Measurements from ENCODE around the gene S100A1. TPM values are rescaled to one million over a fixed set of nuclear protein-coding genes. Genes with fewer than 3 reads are reported as not detected.
"Not testable (repeated sequence)": the region's sequence is repeated elsewhere in the genome, so short reads cannot be mapped to it uniquely, and the experiment has no call there.

S100A1 gene
- total RNA-seq, 1 experiment from 2014 or later = not detected

DNA sequence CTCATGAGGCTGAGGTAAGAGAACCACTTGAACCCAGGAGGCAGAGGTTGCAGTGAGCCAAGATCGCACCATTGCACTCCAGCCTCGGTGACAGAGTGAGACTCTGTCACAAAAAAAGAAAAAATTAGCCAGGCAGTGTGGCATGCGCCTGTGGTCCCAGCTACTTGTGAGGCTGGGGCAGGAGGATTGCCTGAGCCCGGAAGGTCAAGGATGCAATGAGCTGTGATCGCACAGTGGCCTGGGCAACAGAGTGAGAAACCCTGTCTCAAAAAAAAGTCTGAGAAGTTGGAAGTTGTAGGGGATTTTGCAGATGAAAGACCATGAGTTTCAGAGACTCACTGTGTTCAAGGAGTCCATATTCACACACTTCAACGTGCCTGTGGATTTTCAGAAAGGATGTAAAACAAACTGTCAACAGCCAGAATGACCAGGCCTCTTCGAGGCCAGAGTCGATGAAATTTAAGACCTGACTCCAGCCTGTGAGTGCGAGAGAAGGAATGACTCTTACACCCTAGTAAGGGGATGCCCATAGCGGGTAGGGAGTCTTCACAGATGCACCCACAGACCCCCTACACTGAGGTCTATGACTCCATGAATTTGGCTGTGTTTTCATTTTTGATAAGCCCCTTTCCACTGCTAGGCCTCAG lies 3.1 kb upstream of the S100A1 start:
- no peak for DNase-seq (ENCODE audit: low read depth)
- in situ Hi-C loops (cut with HindIII; ENCODE audit: low pct_unique_long_range_greater_than_20kb, low sequenced_read_pairs) = no loop called here

DNA sequence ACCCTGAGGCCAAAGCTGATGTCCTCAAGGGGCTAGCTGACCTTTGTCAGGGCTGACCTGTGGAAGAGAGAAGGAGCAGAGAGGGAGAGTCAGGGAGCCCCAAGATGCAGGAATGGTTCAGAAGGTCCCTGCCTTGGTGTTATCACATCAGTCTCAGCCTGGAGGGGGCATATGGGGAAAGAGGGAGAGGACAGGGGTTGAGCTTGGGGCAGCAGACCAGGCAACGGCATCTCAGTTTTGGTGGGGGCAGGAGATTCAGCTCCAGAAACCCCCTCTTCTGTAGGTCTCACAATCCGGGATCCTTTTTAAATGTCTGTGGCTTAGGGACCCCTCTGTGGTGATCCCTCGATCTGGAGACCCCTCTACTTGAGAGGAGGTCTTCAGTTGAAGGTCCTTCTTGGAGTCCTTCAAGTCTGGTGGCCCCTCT lies 1.7 kb upstream of the S100A1 start:
- in situ Hi-C loops (cut with HindIII; ENCODE audit: low pct_unique_long_range_greater_than_20kb, low sequenced_read_pairs) = no loop called here
- DNase-seq (ENCODE audit: low read depth) = no peak

DNA sequence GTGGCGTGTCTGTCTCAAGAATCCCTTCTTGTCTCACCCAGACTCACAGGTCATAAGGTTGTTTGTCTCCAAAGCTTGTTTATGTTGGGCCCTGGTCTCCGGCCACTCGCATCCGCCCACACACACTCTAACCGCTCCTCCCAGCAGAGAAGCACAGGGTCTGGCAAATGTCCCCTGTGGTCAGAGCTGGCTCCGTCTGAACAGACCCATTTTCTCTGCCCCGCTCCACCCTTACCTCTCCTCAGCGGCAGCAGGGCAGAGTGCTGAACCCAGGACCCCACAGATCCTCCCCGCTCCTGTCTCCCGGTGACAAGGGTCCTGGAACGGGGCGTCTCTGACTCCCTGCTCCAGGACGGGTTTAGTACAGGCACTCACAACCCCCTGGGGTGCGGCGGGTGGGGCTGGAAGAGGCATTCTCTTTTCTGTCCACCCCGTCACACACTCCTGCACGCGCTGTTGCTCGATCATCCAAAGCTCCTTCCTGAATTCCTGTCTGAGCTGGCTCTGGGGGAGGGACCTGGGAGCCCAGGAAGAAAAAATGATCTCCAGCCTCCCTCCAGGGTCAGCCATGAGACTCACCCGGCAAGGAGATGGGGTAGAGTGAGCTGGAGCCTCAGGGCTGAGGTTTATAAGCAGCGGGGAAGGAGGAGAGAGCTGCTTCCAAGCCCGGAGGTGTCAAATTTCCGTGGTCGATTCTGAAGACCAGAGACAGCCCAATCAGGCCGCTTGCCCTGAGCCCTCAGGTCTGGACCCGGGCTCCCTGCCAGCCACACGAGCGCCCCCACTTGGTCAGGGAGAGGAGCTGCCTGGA lies 1.1 kb upstream of the S100A1 start, which contains the start of gene S100A13:
TSS of gene S100A13 (minus strand) at position 602 of the 811 bp plus-strand sequence. CDS start 1,033 bp downstream, outside the sequence.
- peak; percentile 97 for DNase-seq (ENCODE audit: low read depth)
- in situ Hi-C loops (cut with HindIII; ENCODE audit: low pct_unique_long_range_greater_than_20kb, low sequenced_read_pairs) = no loop called here

DNA sequence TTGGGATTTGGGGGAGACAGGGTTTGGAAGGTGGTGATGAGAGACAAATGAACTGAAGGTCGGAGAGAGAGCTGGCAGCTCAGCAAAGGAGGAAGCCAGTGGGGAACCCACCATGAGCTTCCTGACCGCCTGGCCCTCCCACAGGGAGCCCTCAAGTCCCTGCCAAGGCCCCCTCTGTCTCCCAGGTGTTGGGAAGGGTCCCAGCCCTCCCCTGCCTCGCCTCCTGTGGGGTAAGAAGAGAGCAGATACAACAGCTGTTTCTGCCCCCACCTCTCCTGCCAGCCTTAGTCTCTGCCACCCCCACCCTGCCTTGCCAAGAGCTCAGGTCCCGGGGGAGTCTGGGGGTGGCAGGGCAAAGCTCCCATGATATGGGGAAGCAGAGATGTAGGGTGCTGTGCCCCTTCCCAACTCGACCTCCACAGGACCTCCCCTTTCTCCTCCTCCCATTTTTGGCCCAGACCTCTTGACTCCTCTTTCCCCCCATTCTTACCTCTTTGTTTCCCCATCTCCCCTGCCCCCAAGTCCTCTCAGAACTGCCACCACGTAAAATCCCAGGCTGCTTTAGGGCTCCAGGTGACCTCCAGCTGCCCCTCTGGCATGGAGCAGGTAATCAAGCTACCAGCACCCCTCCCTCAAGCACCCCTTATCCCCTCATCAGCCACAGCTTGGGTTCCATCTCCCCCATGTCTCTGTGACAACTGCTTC lies 556 bp downstream of the S100A1 start:
- in situ Hi-C loops (cut with HindIII; ENCODE audit: low pct_unique_long_range_greater_than_20kb, low sequenced_read_pairs) = no loop called here
- DNase-seq (ENCODE audit: low read depth) = no peak

DNA sequence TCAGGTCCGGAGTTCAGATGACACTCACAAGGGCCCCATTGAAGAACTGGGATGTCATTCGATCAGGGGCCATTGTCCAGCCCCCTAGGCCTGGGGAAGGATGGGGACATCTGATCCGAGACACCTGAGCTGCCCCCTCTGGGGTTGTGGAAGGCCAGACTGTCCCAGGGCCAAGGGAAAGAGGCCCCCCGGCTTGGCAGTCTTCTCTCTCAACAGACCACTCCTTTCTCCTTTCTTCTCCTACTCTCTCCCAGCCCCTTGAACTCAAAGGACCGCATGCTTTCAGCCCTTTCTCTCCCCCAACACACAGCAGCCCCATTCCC lies 1.1 kb downstream of the S100A1 start:
- no peak for DNase-seq (ENCODE audit: low read depth)
- in situ Hi-C loops (cut with HindIII; ENCODE audit: low pct_unique_long_range_greater_than_20kb, low sequenced_read_pairs) = no loop called here

DNA sequence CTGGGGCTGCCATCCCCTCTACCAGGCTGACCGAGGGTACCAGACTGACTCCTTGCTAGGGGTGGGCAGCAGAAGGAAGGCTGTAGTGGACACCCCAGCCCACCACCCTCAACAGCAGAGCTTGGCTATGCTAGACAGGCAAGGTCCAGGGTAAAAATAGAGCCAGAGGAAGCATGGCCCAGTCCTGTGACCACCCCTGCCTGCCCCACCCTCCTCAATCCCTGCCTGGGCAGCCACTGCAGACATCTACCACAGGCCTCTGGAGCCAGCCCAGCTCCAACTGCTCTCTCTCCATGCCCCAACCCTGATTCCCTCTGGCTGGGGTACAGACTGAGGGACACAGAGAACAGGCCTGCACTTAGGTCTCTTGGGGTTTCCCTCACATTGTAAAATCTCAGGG lies 1.7 kb downstream of the S100A1 start:
- in situ Hi-C loops (cut with HindIII; ENCODE audit: low pct_unique_long_range_greater_than_20kb, low sequenced_read_pairs) = no loop called here
- DNase-seq (ENCODE audit: low read depth) = no peak

DNA sequence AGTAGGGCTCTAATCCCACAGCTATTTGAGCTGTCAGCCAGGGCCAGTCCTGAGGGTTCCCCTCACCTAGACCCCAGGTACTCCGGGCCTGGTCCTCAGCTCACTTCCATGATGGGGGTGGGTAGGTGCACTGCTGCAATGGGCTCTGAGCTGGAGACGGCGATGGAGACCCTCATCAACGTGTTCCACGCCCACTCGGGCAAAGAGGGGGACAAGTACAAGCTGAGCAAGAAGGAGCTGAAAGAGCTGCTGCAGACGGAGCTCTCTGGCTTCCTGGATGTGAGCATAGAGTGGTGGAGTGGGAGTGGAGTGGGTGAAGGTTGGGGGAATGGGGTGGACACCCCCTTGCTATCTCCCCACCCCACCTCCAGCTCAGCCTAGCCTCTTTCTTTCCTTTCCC lies 2.1 kb downstream of the S100A1 start:
- in situ Hi-C loops (cut with HindIII; ENCODE audit: low pct_unique_long_range_greater_than_20kb, low sequenced_read_pairs) = no loop called here
- no peak for DNase-seq (ENCODE audit: low read depth)

DNA sequence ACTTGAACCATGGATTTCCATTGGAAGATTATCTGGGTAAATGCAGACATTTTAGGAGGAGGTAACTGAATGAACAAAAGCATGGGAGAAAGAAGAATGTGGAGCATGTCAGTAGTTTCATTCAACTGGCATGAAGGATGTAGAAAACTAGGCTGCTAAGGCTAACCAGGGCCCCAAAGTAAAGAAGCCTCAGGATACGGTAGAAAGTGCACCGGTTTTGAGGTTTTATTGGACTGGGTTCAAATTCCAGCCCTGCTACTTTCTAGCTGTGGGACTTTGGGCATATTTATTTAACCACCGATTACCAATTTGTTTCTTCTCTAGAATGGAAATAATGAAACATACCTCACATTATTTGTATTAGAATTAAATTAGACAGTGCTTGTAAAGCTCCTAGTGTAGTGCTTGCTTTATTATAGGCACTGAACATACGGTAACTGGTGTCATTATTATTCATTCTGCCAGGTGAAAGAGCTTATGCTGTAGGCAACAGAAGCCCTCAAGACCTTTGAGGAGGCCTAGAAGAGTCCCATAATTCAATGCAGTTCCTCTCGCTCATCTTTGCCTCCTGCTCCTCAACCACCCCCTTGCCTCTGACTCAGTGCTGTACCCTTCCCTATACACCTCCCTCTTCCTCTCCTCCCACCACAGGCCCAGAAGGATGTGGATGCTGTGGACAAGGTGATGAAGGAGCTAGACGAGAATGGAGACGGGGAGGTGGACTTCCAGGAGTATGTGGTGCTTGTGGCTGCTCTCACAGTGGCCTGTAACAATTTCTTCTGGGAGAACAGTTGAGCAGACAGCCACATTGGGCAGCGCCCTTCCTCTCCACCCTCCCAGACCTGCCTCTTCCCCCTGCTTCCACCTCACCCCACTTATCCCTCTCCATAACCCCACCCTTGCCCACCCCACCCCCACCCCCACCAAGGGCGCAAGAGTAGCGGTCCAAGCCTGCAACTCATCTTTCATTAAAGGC lies 3.1 kb downstream of the S100A1 start:
- in situ Hi-C loops (cut with HindIII; ENCODE audit: low pct_unique_long_range_greater_than_20kb, low sequenced_read_pairs) = no loop called here
- DNase-seq (ENCODE audit: low read depth) = no peak

DNA sequence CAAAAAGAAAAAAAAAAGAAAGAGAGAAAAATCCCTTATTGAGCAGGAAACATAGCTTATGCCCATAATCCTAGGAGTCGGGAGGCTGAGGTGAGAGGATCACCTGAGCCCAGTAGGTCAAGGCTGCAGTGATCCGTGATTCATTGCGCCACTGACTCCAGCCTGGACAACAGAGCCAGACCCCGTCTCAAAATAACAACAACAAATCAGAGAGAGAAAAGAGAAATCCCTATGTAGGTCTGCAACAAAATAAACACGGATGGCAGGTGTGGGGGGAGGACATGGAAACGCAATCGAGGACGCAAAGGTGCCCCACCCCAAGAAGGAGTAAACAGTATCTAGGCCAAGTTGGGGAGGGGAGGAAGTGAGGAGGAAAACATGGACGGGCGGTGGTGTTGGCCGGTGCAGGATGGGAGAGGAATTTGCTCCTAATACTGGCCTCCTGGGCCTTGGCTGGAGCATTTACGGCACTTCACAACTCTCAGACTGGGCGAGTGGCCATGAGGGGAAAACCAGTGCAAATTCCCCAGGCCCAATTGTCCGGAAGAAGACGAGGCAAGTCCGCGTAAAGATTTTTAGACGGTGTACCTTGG lies 5.0 kb downstream of the S100A1 start:
- no peak for DNase-seq (ENCODE audit: low read depth)
- in situ Hi-C loops (cut with HindIII; ENCODE audit: low pct_unique_long_range_greater_than_20kb, low sequenced_read_pairs) = no loop called here

DNA sequence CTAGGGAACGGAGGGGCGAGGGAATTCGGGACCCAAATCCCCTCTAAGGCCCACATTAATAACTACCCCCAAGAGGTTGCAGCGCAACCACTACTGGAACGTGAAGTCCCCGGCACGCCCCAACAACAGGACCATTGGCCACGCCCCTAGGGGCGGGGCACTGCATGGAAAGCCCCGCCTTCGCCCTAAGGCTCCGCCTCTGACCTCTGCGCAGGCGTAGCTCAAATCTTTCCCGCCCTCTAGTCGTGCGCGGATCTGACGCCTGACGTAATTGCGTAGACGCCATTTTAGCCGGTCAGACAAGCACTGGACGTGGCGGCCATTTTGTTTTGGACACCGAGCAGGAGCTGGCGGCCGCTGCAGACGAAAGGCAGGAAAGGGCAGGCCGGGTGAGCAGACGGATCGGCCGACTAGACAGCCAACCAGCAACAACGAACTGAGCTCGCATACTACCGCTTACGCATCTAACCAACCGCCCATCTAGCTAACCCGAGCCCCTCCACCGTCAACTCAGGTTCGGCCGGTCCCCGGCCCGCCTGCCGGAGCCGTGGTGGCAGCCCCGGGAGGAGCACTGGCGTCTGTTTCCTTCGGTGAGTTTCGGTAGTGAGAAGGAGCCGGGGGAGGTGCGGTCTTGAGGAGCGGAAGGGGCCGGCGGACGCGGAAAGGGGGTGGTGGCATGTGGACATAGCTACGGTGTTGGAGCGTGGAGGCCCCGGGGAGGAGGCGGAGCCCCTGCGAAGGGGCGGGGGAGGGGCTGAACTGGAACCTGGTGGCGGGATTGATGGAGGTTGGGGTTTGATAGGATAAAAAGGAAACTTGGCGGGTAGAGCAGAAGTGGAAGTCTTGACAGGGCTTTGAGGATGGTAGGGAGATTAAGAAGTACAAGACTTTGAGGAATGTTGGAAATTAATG lies 5.8 kb downstream of the S100A1 start, which contains the start of gene CHTOP:
TSS of gene CHTOP (plus strand) at position 313 of the 912 bp plus-strand sequence. CDS start 2,523 bp downstream, outside the sequence.
- peak; percentile 97 for DNase-seq (ENCODE audit: low read depth)
- in situ Hi-C loops (cut with HindIII; ENCODE audit: low pct_unique_long_range_greater_than_20kb, low sequenced_read_pairs) = no loop called here

DNA sequence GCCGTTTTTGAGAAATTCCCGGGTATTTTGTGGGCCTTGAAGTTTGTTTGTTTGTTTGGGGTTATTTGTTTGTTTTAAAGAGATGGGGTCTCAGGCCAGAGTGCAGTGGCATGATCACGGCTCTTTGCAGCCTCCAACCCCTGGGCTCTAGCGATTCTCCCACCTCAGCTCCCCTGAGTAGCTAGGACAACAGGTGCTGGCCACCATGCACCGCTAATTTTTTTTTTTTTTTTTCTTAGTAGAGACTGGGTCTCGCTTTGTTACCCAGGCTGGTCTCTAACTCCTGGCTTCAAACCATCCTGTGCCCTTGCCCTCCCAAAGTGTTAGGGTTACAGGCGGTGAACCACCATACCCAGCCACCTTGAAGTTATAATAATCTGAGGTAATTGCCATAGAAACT lies 7.6 kb downstream of the S100A1 start:
- in situ Hi-C loops (cut with HindIII; ENCODE audit: low pct_unique_long_range_greater_than_20kb, low sequenced_read_pairs) = no loop called here
- no peak for DNase-seq (ENCODE audit: low read depth)

DNA sequence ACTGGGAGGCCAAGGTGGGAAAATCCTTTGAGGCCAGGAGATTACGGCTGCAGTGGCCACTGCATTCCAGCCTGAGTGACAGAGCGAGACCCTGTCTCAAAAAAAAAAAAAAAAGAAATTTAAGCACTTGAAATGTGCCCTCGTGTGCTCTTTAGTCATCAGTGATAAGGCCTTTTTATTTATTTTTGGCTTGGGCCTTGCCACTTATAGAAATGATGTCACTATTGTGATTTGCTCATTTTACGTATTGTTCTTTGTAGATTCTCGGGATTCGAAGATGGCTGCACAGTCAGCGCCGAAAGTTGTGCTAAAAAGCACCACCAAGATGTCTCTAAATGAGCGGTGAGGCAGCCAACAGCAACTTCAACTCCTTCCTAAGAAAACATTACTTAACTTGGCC lies 8.1 kb downstream of the S100A1 start:
- in situ Hi-C loops (cut with HindIII; ENCODE audit: low pct_unique_long_range_greater_than_20kb, low sequenced_read_pairs) = no loop called here
- DNase-seq (ENCODE audit: low read depth) = no peak

DNA sequence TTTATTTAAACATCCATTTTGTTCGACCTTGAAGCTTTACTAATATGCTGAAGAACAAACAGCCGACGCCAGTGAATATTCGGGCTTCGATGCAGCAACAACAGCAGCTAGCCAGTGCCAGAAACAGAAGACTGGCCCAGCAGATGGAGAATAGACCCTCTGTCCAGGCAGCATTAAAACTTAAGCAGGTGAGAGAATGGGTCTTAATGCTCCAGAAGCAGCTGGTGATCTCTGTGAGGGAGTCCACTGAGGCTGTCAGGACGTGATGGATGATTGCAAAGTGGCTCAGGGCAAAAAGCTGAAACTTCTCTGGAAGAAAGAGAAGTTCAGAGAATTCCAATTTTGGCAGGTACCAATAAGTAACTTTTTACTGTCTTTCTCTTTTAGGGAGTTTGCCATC lies 10.0 kb downstream of the S100A1 start:
- in situ Hi-C loops (cut with HindIII; ENCODE audit: low pct_unique_long_range_greater_than_20kb, low sequenced_read_pairs) = no loop called here
- no peak for DNase-seq (ENCODE audit: low read depth)

DNA sequence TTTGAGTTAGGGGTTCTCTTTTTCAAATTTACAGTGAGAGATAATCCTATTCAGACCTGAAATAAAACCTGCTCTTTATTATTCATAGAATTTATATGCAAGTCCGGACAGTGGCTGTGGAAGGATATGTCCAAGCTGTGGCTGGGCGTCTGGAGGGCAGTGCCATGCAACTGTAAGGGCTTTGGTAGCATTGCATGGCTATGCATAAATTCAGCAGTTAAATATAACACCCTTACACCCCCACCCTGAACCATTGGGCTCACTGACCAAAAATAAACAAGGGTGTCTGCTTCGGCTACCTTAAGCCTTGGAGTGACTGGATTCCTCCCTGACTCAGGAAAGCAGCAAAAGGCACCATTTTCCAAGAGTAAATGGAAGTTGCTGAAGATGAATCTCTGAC lies 11.0 kb downstream of the S100A1 start:
- in situ Hi-C loops (cut with HindIII; ENCODE audit: low pct_unique_long_range_greater_than_20kb, low sequenced_read_pairs) = no loop called here

DNA sequence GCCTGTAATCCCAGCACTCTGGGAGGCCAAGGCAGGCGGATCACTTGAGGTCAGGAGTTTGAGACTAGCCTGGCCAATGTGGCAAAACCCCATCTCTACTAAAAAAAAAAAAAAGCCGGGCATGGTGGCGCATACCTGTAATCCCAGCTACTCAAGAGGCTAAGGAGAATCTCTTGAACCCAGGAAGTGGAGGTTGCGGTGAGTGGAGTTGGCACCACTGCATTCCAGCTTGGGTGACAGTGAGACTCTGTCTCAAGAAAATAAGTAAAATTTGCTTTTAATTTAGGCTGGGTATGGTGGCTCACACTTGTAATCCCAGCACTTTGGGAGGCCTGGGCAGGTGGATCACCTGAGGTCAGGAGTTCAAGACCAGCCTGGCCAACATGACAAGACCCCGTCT lies 12.0 kb downstream of the S100A1 start:
- in situ Hi-C loops (cut with HindIII; ENCODE audit: low pct_unique_long_range_greater_than_20kb, low sequenced_read_pairs); DNase-seq (ENCODE audit: low read depth): not testable (repeated sequence)

More for the DNA sequence above, 11.0 kb downstream of the S100A1 start:
- no peak for DNase-seq (ENCODE audit: low read depth)

DNA sequence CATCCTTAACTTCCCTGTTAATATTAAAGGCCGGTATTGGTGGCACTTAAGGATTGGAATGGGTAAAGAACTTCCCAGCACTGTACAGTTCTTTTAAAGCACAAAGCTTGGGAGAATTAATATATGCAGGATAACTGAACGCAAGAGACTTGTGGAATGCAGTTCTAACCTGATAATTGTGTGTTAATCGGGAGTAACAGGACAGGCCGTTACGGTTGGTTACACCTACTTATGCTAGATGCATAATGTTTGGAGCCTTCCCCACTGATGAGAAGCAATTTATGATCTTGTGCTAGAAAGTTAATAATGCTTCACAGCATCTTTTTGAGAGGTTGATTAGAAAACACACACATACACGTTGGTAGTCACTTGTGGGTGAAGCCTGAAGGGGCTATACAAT lies 12.6 kb downstream of the S100A1 start:
- no peak for DNase-seq (ENCODE audit: low read depth)

DNA sequence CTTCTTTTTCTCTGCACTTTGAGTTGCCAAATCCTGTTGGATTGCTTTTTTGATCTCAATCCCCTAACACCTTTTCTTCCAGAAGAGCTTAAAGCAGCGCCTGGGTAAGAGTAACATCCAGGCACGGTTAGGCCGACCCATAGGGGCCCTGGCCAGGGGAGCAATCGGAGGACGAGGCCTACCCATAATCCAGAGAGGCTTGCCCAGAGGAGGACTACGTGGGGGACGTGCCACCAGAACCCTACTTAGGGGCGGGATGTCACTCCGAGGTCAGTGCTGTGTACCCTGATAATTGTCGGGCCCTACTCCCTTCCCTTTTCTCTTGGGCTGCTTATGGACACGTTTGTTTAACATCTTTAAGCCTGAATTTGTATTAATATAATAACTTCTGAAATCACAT lies 13.9 kb downstream of the S100A1 start:
- no peak for DNase-seq (ENCODE audit: low read depth)
- in situ Hi-C loops (cut with HindIII; ENCODE audit: low pct_unique_long_range_greater_than_20kb, low sequenced_read_pairs) = no loop called here

More for the DNA sequence above, 12.6 kb downstream of the S100A1 start:
- in situ Hi-C loops (cut with HindIII; ENCODE audit: low pct_unique_long_range_greater_than_20kb, low sequenced_read_pairs) = no loop called here

All from Caki2 (cell line).